GM21529 (cell line): ENCODE data around the gene VIL1.

Source experiments
- ATAC-seq: cut with Tn5 transposase; IDR thresholded peaks from one replicate; pipeline ENCODE4 v1.9.1; 2021; ENCODE audit not compliant: unreplicated experiment

The VIL1 gene

DNA sequence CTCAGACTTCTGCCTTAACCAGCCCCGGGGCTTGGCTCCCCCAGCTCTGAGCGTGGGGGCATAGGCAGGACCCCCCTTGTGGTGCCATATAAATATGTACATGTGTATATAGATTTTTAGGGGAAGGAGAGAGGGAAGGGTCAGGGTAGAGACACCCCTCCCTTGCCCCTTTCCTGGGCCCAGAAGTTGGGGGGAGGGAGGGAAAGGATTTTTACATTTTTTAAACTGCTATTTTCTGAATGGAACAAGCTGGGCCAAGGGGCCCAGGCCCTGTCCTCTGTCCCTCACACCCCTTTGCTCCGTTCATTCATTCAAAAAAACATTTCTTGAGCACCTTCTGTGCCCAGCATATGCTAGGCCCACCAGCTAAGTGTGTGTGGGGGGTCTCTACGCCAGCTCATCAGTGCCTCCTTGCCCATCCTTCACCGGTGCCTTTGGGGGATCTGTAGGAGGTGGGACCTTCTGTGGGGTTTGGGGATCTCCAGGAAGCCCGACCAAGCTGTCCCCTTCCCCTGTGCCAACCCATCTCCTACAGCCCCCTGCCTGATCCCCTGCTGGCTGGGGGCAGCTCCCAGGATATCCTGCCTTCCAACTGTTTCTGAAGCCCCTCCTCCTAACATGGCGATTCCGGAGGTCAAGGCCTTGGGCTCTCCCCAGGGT is 13.7 kb upstream of the VIL1 start:
- no peak for ATAC-seq

GRCh38 chr2:218405746-218406208 is 13.1 kb upstream of the VIL1 start:
- ATAC-seq = no peak

- peak; percentile 83 for ATAC-seq
Observed at GRCh38 chr2:218406209-218406948, 12.5 kb upstream of the VIL1 start.

DNA sequence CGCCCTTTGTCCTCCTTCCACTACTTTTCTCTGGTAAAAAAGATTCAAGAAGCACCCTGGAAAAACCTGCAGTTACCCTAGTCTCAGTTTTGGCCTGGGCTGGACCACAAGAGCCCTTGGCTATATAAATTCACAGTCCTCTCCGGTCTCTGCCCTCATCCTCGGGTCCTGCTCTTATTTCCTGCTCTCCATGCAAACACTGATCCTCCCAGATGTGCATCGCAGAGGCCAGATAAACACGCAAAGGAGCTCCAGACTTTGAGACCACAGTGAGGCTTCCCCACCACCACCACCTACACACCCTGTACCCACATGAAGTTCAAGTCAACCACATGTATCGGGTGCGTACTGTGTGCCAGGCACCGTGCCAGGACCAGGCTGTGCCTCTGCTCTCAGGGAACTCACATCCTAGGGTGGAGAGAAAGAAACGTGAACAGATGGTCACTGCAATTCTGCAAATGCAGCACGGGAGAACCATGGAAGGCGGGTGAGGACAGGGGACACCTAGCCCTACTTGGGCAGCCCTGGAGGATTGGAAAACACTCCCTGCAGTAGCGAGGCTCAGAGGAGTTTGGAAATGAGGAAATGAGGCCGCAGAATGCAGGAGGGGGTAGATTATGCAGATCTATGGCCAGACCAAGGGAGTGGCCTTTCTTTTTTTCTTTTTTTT is 11.8 kb upstream of the VIL1 start:
- ATAC-seq = peak; percentile 2

GRCh38 chr2:218407717-218408116 is 11.2 kb upstream of the VIL1 start:
- no peak for ATAC-seq

DNA sequence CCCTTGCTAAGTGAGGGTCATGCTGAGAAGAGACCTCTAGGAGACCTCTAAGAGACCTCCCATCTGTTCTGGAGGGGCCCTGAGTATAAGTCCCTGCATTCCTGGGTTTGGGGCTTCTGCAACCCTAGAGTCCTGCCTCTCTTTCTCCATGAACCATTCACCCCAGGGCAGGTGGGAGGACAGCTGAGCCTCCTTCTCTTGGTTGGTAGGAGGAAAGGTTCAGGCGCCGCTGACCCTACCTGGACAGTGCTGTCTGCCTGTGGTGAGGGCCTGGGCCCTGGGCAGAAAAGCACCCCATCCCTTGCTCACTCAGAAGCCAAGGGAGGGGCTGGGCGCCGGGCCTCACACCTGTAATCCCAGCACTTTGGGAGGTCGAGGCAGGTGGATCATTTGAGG is 604 bp upstream of the VIL1 start:
- ATAC-seq = no peak

GRCh38 chr2:218419630-218420216 is 800 bp downstream of the VIL1 start:
- ATAC-seq = no peak

GRCh38 chr2:218421027-218421426 is 2.1 kb downstream of the VIL1 start:
- no peak for ATAC-seq

- no peak for ATAC-seq
Observed at GRCh38 chr2:218422403-218423086, 3.6 kb downstream of the VIL1 start.

DNA sequence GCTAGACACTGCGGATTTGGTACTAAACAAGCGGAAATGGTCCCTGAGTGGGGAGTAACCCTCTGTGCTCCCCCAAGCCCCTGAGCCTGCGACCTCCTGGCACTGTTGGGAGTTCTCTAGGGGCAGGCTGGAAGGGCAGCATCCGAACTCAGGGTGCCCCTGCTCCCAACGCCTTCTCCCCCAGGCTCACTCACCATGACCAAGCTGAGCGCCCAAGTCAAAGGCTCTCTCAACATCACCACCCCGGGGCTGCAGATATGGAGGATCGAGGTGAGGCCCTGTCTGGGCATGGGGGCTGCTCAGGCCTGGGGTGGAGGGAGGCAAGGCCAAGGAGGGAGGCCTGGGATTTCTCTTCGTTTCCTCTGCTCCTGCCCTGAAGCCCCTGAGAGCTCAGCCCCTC is 4.7 kb downstream of the VIL1 start:
- no peak for ATAC-seq

- ATAC-seq = no peak
Observed at GRCh38 chr2:218425531-218425930, 6.6 kb downstream of the VIL1 start.

- no peak for ATAC-seq
Observed at GRCh38 chr2:218427741-218428140, 8.8 kb downstream of the VIL1 start.

GRCh38 chr2:218428846-218429558 is 10.1 kb downstream of the VIL1 start:
- ATAC-seq = no peak

- ATAC-seq = no peak
Observed at GRCh38 chr2:218429911-218430692, 11.2 kb downstream of the VIL1 start.

- ATAC-seq = no peak
Observed at GRCh38 chr2:218430721-218431120, 11.8 kb downstream of the VIL1 start.

DNA sequence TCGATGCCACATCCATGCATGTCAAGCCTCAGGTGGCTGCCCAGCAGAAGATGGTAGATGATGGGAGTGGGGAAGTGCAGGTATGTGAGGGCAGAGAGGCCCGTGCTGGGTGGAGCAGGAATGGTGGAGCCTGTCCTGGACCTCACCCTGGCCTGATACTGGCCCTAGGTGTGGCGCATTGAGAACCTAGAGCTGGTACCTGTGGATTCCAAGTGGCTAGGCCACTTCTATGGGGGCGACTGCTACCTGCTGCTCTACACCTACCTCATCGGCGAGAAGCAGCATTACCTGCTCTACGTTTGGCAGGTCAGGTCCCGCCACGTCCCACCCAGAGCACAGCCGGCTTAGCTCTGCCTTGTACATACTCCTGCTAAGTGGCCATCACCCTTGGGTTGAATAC is 13.0 kb downstream of the VIL1 start:
- no peak for ATAC-seq

DNA sequence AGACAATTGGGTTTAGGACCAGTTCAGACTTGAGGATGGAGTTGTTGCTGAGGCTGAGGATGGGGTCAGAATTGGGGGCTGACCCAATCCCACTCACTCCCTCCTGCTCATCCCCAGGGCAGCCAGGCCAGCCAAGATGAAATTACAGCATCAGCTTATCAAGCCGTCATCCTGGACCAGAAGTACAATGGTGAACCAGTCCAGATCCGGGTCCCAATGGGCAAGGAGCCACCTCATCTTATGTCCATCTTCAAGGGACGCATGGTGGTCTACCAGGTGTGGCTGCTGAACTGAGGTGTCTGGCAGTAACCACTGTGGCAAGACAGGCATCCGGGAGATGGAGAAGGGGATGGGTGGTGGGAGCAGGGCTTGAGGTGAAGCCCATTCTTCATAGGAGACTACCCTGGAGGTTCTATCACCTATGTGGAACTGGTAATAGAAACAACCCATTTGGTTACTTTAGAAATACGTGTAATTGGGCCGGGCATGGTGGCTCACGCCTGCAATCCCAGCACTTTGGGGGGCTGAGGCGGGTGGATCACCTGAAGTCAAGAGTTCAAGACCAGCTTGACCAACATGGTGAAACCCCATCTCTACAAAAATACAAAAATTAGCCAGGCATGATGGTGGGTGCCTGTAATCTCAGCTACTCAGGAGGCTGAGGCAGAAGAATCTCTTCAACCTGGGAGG is 13.9 kb downstream of the VIL1 start:
- ATAC-seq = no peak

GRCh38 chr2:218434456-218434855 is 15.5 kb downstream of the VIL1 start:
- ATAC-seq = no peak
